ENCODE results near the gene ZFP64.
"Not testable (repeated sequence)": the region's sequence is repeated elsewhere in the genome, so short reads cannot be mapped to it uniquely, and the experiment has no call there.

ZFP64 gene

DNA sequence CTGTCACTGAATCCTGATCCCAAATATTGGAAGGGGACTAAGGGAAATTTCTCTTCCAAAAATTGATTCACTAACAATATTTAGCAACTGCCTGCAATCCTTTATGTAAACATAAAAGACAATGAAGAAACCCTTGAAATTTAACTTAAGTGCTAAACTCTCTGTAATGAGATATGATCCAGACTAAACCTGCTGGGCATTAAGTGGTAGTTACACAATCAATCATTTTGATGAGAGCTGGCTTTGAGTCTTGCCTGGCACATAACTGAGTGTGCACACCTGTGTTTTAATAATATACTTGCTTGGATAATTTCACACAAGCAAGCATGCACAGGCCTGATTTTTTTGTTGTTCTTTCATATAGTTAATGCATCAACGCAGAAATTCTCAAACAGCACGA lies 9.8 kb upstream of the ZFP64 start:
- no peak for DNase-seq

- DNase-seq = no peak
Measured at GRCh38 chr20:52200870-52201269, 9.3 kb upstream of the ZFP64 start.

GRCh38 chr20:52196845-52197244 lies 5.3 kb upstream of the ZFP64 start:
- DNase-seq = no peak

DNA sequence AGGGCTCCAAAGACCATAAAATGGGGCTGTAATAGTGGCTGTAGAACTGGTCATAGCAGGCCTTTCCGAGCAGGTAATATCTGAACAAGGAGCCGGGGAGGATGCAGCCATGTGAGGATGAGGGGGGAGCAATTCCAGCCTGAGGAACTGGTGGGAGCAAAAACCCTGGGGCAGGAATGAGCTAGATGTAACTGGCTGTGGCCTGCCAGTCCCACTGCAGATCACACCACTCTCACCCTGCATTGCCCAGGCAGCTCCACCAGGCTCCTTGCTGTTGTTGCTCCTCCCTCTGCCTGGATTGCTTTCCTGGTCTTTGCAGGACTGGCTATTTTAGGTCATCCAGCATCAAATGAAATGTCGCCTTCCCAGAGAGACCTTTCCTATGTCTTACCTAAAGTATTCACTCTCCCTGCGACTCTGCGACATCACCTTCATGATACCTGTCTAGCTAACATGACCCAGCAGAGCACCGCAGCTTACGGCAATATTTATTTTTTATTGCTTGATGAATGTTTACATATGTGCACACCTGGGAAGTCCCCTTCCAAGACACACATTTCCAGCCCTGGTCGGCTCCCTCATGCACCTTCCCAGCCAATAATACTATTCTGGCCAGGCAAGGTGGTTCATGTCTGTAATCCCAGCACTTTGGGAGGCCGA lies 2.4 kb upstream of the ZFP64 start:
- DNase-seq = no peak

DNA sequence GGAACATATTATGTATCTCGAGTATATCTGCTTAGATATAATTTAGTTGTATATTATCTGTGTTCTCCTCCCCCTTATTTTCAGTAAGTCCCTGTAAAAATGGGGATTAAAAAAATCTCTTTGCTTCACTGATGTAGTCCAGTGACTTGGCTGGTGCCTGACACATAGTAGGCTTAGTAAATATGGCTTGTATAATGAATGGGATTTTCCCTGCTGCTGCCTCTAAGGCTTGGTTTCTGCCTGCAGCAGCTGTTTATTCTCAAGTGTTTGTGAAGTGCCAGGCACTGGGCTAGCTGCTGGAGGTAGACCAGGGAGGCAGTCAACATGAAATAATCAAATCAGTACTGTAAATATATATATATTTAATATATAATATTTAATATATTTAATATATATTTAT lies 1.6 kb upstream of the ZFP64 start:
- DNase-seq = no peak

GRCh38 chr20:52192719-52193007 lies 1.1 kb upstream of the ZFP64 start:
- not testable (repeated sequence) for DNase-seq

GRCh38 chr20:52191916-52192718 lies 538 bp upstream of the ZFP64 start:
- DNase-seq = peak; percentile 51

- DNase-seq = peak; percentile 27
Measured at GRCh38 chr20:52190437-52191131, 995 bp downstream of the ZFP64 start.

DNA sequence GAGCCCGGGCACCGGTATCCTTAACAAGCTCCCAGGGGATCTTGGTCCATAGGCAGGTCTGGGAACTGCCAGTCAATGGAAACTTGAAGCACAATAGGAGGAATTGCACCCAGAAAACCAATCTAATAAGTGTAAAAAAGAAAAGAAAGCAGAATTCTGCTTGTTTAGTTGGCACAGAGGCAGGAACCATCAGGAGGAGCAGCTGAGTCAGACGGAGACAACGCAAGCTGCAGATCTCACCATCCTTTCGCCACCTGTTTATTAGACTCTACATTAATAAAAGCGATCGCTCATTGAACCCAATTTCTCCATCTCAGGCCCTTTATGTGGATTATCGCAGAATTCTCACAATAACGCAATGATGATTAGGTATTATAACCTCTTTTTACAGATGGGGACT lies 9.8 kb downstream of the ZFP64 start:
- DNase-seq = no peak

DNA sequence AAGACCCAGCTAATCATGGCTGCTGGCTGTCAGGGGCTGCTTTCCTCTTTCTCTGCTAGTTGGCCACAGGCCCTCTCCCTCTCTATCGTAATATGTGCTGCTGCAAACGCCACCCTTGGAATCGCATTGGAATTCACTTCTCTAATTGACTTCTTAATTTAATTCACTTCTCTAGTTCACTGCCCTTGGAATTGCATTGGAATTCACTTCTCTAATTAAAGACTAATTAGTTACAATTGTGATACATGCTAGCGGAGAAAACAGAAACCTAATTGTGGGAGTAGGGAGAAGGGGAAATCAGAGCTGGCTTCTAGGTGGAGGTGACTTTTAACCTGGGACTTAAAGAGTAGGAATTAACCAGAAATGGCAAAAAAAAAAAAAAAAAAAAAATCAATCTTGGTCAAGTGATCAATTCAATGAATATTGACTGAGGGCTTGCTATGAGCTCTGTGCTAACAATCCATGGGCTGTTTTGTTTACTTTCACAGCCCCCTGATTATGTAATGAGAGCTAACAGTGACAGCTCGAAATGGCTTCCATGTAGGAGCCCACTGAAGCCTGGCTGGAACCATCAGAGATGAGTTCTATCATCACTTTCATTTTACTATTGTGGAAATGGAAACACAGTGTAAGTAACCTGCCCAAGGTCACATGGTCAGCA lies 11.3 kb downstream of the ZFP64 start:
- DNase-seq = no peak

DNA sequence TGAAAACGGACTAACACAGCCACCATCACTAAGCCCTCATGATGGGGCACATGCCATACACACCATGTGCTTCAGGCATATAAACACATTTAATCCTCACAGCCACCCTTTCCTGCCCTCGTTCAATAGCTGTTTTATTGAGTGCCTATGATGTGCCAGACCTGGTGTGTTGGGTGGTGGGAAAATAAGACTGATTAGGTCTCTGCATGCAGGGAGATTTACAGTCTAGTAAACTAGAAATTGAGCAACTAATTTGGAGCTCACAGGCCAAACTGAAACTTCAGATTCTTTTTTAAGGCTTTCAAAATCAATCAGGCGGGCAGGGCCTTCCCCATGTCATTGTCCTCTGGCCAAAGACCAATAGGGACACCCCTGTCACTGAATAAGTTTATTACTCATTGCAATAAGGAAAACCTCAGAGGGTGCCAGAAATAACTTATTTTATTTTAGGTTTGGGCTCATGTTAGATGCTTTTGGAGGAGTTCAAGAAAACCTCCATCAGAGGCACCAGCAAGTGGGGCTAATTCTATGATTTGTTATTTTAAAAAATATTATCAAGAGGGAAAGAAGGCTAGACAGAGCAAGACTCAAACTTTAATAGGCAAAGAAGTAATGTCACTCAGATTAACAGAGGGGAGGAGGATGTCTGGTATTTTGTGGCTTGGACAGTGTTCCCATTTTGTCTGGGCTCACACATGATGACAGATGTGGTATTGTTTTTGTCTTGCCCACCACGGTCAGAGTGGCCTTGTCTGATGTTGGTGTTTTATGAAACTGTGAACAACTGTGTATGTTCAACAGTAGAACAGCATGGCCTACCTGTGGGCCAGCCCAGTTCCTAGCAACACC lies 12.0 kb downstream of the ZFP64 start:
- no peak for DNase-seq

DNA sequence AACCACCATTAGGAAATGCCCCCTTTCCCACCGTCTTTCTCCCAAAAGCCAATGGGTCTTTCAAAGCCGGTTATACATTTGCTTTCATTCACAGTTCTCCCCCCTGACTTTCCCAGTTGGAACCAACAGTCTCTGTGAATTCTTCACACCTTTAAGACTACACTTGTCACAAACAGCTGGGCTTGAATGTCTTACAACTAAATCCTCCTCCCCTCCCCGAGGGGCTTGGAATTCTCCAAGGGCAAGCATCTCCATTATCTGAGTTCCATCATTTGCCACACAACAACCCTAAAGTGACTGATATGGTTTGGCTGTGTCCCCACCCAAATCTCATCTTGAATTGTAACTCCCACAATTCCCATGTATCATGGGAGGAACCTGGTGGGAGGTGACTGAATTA lies 12.9 kb downstream of the ZFP64 start:
- no peak for DNase-seq

GRCh38 chr20:52175840-52176239 lies 15.7 kb downstream of the ZFP64 start:
- DNase-seq = no peak

GRCh38 chr20:52172392-52173047 lies 19.1 kb downstream of the ZFP64 start:
- no peak for DNase-seq

DNA sequence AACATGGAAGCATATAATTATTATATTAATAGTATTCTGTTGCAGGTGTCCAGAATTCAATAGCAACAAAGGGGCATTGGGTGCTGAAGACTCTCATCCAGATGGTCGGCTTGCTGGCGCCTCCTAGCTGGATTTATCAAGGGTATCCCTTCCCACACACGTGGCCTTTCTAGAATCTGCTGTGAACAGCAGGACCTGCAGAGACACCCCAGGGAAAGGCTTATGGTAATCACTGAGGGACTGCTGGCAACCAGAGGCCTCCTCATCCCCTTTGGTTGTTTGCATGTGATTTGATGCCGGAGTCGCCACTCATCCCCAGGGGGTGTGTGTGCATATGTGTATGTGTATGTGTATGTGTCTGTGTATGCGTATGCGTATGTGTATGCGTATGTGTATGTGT lies 20.6 kb downstream of the ZFP64 start:
- DNase-seq = no peak

DNA sequence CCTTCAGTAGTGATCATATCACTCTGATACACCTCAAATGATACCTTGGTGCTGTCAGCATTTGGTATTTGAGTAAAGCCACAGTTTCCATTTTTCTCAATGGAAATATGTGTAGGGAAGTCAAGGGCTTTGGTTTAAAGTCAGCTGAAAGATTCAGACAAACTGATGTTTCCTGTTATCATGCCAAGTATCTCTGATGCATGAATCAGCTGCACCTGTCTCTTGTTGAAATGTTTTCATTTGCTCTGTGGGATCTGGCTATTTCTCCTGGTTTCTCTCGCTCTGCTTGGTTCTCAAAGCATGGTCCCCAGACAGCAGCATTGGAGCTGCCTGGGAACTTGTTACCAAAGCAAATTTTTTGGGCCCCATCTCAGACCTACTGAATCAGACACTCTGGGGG lies 23.5 kb downstream of the ZFP64 start:
- DNase-seq = no peak

GRCh38 chr20:52167232-52167840 lies 24.2 kb downstream of the ZFP64 start:
- DNase-seq = no peak

GRCh38 chr20:52166150-52166549 lies 25.4 kb downstream of the ZFP64 start:
- DNase-seq = no peak

DNA sequence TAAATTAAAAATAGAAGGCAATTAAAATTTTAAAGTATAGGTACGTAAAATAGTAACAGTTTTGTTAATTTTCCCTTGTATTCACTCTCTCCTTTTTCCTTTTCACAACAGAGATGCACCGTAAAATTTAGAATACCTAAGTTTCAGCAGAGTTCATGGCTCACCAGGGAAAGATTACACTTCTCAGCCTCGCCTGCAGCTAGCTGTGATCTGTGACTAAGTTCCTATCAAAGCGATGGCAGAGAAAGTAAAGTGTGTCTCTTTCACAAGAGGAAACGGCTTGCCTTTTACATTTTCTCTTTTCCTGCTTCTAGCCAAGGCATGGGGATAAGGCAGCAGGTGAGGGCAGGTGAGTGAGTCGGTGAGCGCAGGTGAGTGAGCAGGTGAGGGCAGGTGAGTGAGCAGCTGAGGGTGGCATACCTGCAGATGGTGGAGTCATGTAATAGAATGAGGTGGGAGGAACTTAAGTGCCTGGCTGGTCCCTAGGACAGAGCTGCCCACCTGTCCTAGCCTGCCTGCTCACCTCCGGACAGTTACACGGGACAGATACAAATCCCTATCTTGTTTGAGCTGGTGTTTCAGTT lies 30.9 kb downstream of the ZFP64 start:
- DNase-seq = no peak

- DNase-seq = no peak
Measured at GRCh38 chr20:52160049-52160570, 31.5 kb downstream of the ZFP64 start.

DNA sequence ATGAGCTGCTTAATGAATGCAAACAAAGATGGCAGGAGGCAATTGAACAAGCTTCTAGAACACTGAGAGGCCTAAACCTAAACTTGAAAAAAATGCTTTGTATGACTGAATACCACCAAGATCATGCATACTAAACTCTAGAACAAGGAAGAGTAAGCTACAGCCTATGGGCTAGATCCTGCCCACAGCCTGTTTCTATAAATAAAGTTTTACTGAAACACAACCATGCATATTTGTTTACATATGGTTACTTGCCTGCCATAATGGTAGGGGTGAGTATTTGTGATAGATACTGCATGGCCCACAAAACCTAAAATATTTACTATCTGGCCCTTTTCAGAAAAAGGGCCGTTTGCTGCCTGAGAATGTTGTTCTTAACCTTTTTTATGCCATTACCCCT lies 37.0 kb downstream of the ZFP64 start:
- DNase-seq = no peak

Data from stimulated activated CD4-positive, alpha-beta T cell treated with anti-CD3 and anti-CD28 coated beads, Interleukin-12 subunit alpha, Interleukin-12 subunit beta, amount 100 ng/mL, for 4 hours (primary cell).